ENCODE results near the gene LOXL4. TPM values are rescaled to one million over a fixed set of nuclear protein-coding genes. Genes with fewer than 3 reads are reported as not detected.

Gene LOXL4
- total RNA-seq, 1 donor from 2014 or later, result 1.7 TPM

DNA sequence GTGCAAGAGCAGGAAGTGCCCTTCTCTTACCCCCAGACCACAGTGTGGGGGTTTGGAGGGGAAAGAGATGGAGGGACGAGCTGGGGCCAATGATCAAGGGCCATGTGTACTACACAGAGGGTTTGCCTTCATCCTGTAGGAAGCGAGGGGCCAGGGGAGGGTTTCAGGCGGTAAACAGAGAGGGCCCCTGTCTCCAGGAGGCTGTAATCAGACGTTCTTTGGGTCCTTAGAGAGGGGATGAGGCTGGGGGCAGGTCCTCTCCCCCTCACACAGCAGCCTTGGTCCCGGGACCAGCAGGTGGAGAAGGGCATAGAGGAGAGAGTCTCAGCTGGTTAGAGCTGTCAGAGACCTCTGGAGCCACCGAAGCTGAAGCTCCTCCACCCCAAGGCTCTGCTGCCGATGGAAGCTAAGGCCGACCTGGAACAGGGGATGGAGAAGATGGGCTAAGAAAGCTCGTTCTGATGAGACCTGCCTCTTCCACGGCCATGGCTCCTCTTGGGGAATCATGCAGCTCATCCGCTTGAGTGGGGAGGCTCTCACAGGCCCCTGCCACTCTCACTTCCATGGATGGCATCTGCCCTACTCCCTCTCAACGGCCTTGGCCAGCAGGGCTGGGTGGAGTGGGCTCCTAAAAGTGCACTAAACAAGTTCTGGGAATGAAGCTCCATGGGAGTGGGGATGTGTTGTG is 3.5 kb downstream of the LOXL4 start:
- peaks cover 2% of the 10 kb centered on the region for H3K27me3 Mint-ChIP-seq (ENCODE audit: low read depth)
- no peak for DNase-seq (ENCODE audit: low read depth, low spot score)
- no peaks in the 10 kb centered on the region for H3K36me3 Mint-ChIP-seq (ENCODE audit: low read depth)

DNA sequence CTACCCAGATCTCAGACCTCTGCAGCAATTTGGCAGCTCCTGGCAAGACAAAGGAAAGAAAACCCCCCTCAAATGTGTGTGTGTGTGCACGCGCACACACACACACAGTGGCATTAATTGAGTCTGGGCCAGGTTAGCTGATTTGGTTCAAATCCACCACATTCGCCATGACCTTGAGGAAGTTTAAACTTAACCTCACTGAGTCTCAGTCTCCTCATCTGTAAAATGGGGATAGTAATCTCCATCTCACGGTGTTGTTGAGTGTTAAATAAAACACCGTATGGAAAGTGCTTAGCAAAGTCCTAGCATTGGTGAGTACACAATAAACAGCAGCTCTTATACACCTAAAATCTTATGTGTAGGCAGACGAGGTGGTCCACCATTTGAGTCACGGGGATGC is 4.9 kb downstream of the LOXL4 start:
- TF ChIP-seq, protein P1, sequence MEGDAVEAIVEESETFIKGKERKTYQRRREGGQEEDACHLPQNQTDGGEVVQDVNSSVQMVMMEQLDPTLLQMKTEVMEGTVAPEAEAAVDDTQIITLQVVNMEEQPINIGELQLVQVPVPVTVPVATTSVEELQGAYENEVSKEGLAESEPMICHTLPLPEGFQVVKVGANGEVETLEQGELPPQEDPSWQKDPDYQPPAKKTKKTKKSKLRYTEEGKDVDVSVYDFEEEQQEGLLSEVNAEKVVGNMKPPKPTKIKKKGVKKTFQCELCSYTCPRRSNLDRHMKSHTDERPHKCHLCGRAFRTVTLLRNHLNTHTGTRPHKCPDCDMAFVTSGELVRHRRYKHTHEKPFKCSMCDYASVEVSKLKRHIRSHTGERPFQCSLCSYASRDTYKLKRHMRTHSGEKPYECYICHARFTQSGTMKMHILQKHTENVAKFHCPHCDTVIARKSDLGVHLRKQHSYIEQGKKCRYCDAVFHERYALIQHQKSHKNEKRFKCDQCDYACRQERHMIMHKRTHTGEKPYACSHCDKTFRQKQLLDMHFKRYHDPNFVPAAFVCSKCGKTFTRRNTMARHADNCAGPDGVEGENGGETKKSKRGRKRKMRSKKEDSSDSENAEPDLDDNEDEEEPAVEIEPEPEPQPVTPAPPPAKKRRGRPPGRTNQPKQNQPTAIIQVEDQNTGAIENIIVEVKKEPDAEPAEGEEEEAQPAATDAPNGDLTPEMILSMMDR (conservative IDR thresholded peaks at IDR 0.05), result no peak
- peaks cover 2% of the 10 kb centered on the region for H3K27me3 Mint-ChIP-seq (ENCODE audit: low read depth)
- H3K4me3 Mint-ChIP-seq, result no peak overlapping the region

More for the DNA sequence above, 3.5 kb downstream of the LOXL4 start:
- TF ChIP-seq, protein P1 (conservative IDR thresholded peaks at IDR 0.05), result no peak
- peak overlapping the region; percentile 36 for H3K4me3 Mint-ChIP-seq
- H3K9me3 Mint-ChIP-seq, result no peaks in the 10 kb centered on the region
- peaks cover 36% of the 10 kb centered on the region for H3K4me1 Mint-ChIP-seq
- no peak overlapping the region for H3K27ac Mint-ChIP-seq (ENCODE audit: unreplicated experiment)

DNA sequence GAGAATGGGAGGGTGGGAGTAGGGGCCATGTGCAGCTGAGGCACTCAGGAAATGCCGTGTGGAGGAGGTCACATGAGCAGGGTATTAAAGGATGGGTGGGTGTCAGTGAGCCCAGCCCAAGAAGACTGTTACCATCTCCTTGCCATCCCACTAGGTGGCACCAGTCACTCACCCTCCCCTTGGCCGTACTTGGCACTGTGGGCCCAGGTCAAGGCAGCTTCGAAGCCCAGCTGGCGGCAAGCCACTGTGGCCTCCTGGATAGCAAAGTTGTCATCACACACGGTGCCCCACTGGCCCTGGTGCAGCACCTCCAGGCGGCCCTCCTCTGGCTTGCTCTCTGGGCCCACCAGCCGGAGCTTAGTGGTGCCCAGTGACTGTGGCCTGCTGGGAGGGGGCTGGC is 5.4 kb downstream of the LOXL4 start:
- TF ChIP-seq, protein P1 (conservative IDR thresholded peaks at IDR 0.05), result peak; percentile 38
- Mint-ChIP-seq H3K9me3 (no peaks in the 10 kb centered on the region), H3K4me3 (no peak overlapping the region), H3K27ac (ENCODE audit: unreplicated experiment) (no peak overlapping the region), H3K27me3 (ENCODE audit: low read depth) (no peaks in the 10 kb centered on the region), H3K4me1 (peaks cover 22% of the 10 kb centered on the region), H3K36me3 (ENCODE audit: low read depth) (no peaks in the 10 kb centered on the region)
- DNase-seq (ENCODE audit: low read depth, low spot score), result no peak

More for the DNA sequence above, 4.9 kb downstream of the LOXL4 start:
- Mint-ChIP-seq H3K9me3 (no peaks in the 10 kb centered on the region), H3K36me3 (ENCODE audit: low read depth) (no peaks in the 10 kb centered on the region), H3K4me1 (peaks cover 26% of the 10 kb centered on the region), H3K27ac (ENCODE audit: unreplicated experiment) (no peak overlapping the region)
- no peak for DNase-seq (ENCODE audit: low read depth, low spot score)

DNA sequence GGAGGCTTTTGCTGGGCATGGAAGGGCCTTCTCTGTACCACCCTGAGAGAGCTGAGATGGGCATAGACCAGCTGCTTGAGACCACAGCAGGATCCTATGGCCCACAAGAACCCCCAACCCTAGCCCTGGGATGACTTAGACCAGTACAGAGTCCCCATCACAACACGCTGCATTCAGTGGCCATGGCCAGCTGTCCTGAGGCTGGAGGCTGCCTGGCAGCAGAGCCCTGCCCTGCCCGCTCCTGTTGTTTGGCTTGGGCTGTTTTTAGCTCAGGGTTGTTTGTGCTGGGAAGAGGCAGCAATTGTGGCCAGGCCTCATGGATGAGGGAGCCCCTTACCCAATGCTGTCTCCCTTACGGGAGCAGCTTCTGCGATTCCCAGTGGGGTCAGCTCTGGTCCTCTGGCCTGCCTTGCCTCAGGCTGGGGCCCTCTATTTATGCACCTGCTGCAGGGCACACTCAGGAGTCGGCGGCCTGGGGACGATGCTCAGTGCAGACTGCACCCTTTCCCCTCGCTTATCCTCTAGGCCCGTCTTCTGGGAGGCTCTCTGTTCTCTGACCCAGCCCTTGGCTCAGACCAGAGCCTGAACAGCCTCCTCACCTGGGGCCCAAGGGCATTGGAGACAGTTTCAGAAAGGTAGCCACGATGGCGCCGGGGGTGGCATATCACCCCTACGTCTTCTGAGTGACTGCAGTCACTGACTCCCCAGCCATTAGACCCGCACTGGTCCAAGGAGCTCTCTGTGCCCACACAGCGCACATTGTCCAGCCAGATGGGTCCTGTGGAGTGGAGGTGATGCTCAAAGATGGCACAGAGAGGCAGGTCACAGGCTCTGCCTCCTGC is 6.3 kb downstream of the LOXL4 start:
- H3K4me1 Mint-ChIP-seq, result peaks cover 15% of the 10 kb centered on the region
- no peaks in the 10 kb centered on the region for H3K9me3 Mint-ChIP-seq
- DNase-seq (ENCODE audit: low read depth, low spot score), result no peak
- H3K4me3 Mint-ChIP-seq, result no peak overlapping the region
- no peaks in the 10 kb centered on the region for H3K36me3 Mint-ChIP-seq (ENCODE audit: low read depth)
- H3K27ac Mint-ChIP-seq (ENCODE audit: unreplicated experiment), result no peak overlapping the region
- no peaks in the 10 kb centered on the region for H3K27me3 Mint-ChIP-seq (ENCODE audit: low read depth)
- TF ChIP-seq, protein P1 (conservative IDR thresholded peaks at IDR 0.05), result no peak

DNA sequence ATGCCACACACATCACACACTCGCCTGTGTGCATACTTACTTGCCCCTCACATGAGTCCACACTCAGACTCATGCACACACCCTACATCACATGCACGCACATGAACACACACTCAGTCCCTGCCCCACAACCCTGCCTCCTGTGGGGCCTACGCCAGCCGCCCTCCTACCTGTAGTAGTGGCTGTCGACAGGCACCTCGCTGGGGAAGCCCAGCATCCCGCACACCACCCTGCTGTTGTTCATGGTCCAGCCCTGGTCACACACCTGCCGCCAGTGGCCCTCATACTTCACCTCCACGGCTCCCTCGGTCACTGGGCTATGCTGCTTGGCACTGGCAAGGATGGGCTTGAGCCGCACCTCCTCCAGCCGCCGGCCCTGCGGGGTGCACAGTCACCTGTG is 7.2 kb downstream of the LOXL4 start:
- DNase-seq (ENCODE audit: low read depth, low spot score), result no peak
- no peaks in the 10 kb centered on the region for H3K36me3 Mint-ChIP-seq (ENCODE audit: low read depth)
- no peak overlapping the region for H3K4me3 Mint-ChIP-seq
- H3K4me1 Mint-ChIP-seq, result peaks cover 6% of the 10 kb centered on the region
- TF ChIP-seq, protein P1 (conservative IDR thresholded peaks at IDR 0.05), result no peak
- peak overlapping the region; percentile 86 for H3K27ac Mint-ChIP-seq (ENCODE audit: unreplicated experiment)
- H3K9me3 Mint-ChIP-seq, result no peaks in the 10 kb centered on the region
- H3K27me3 Mint-ChIP-seq (ENCODE audit: low read depth), result no peaks in the 10 kb centered on the region
